HG02938 (cell line): ENCODE results near the gene RNF39.
A peak's percentile ranks its signal among the peaks of the same experiment; 100 is the strongest.
"Not testable (repeated sequence)": the region's sequence is repeated elsewhere in the genome, so short reads cannot be mapped to it uniquely, and the experiment has no call there.

ENCODE experiments used
- ATAC-seq: cut with Tn5 transposase; IDR thresholded peaks from one replicate; pipeline ENCODE4 v1.9.1; 2021; ENCODE audit warnings: mild to moderate bottlenecking, moderate library complexity; ENCODE audit not compliant: unreplicated experiment

Gene RNF39

GRCh38 chr6:30062471-30063178 is 12.9 kb downstream of the RNF39 start:
- ATAC-seq, result no peak

DNA sequence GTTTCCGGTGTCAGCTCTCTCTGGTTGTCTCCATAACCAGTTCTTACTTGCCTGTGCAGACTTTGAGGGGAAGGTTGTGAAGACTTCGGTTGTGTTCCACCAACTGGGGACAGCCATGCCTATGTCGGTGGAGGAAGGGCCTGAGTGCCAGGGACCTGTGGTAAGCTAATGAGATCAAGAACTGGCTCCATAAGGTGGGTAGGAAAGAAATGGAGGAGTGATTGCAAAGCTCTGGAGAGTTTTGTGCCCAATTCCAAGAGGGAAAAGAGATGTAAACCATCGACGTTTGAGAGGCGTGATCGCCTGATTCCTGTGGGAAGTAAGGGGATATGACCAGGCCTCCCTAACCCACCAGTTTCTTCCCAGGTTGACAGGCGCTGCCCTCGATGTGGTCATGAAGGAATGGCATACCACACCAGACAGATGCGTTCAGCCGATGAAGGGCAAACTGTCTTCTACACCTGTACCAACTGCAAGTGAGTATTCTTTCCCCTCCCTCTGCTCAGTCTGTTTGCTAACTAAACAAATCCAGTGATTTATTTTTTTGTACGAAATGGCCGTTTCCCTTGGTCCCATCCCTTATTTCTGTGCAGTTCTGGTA is 13.6 kb downstream of the RNF39 start:
- ATAC-seq, result no peak

GRCh38 chr6:30061092-30061857 is 14.3 kb downstream of the RNF39 start, which contains the start of gene POLR1H:
Gene POLR1H (plus strand): TSS chr6:30061265. CDS start chr6:30061525, 260 bp downstream.
- peak; percentile 82 for ATAC-seq

GRCh38 chr6:30060606-30061091 is 14.9 kb downstream of the RNF39 start:
- ATAC-seq, result peak; percentile 26

DNA sequence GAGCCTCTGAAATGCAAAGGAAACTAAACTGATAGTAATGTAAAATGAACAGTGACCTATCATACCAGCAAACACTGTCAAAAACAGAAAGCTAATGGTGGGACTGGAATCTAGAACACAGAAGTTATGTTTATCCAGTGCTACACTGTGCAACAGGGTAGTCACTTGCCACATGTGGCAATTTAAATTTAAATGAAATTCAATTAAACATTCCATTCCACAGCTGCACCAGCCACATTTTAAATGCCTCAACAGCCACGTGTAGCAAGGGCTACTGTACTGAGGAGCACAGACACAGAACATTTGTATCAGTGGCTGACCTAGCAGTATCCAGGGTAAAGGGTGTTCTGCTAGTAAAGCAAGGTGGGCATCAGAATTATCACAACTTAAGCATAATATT is 20.1 kb downstream of the RNF39 start:
- no peak for ATAC-seq

DNA sequence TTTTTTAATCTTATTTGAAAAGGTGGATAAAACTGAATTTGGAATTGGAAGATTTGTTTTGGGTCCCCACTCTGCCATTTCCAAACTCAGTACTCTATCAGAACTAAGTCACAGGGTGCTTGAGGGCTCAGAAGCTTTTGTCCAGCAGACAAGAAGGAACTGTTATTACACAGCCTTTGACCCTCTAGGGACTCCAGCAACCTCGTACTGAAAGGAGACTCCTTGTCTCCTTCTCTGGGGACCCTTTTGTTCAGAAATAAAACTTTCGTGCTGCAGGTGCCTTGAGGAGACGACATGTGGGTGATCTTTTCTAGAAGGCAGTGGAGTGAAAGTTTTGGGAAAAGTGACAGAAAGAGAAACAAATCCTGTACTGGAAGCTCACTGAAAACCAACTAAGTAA is 21.9 kb downstream of the RNF39 start:
- ATAC-seq, result no peak

GRCh38 chr6:30047220-30047619 is 28.3 kb downstream of the RNF39 start:
- no peak for ATAC-seq

- ATAC-seq, result no peak
Measured at GRCh38 chr6:30044630-30045029, 30.9 kb downstream of the RNF39 start.

GRCh38 chr6:30043744-30044143 is 31.8 kb downstream of the RNF39 start:
- ATAC-seq, result no peak

DNA sequence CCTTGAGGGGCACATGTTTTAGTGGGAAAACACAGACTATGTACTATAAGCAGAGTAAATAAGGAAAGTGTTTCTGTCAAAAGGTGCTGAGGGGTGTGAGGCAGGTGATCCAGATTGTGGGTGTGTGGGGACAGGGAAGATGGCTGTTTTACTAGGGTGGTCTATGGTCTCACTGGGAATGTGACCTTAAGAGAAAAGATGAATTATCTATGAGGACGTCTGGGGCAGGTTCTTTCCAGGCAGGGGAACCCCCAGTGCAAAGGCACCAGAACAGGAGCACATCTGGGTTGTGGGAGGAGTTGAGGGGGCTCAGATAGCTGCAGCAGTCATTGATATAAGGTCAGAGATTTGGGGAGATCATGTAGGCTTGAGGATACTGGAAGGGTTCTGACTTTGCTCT is 32.7 kb downstream of the RNF39 start:
- no peak for ATAC-seq

- ATAC-seq, result peak; percentile 49
Measured at GRCh38 chr6:30042476-30042875, 33.1 kb downstream of the RNF39 start.

DNA sequence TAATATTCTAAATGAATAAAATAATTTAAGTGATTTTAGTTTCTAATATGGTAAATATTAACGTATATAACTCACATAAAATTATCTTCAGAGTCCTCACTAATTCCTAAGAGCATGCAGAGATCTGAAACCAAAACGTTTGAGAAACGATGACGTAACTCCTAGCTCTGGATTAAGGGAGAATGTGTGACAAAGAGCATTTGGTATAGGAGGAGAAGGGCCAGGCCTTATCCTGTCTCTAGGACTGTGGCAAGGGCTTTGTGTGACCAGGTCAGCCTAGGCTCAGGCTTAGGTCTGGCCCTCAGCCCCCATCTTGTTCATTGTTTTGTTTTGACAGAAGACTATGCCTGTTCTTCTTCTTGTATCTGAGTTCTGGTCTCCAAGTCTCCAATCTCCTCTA is 33.7 kb downstream of the RNF39 start:
- ATAC-seq, result no peak

DNA sequence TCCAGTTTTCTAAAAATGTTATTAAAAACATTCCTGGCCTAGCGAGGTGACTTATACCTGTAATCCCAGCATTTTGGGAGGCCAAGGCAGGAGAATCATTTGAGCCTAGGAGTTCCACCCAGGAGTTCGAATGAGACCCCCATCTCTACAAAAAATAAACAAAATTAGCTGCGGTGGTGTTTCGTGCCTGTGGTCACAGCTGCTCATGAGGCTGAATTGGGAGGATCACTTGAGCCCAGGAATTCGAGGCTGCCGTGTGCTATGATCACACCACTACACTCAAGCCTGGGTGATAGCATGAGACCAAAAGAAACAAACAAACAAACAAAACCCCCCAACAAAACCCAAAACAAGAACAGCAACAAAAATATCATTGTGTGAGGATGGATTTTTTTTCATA is 34.3 kb downstream of the RNF39 start:
- ATAC-seq, result no peak

GRCh38 chr6:30037182-30037788 is 38.3 kb downstream of the RNF39 start:
- ATAC-seq, result no peak

DNA sequence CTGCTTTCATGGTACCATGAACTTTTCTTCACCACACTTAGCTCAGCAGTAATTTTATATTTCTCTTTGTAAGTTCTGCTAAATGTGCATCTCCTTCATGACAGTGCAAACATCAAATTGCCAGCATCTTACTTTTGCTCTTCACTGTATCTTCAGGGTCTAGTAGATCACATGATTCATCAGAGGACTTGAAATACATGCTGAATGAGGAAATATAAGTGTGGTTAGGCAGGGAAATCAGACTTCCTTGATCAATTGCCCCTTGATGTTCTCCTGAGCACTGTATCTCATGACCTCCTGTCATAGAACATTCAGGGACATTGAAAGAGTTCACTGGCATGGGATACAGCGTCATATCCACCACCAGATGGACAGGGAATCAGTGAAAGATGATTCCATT is 39.8 kb downstream of the RNF39 start:
- no peak for ATAC-seq

- ATAC-seq, result not testable (repeated sequence)
Measured at GRCh38 chr6:30033440-30033839, 42.1 kb downstream of the RNF39 start.

- ATAC-seq, result no peak
Measured at GRCh38 chr6:30031381-30031780, 44.2 kb downstream of the RNF39 start.

DNA sequence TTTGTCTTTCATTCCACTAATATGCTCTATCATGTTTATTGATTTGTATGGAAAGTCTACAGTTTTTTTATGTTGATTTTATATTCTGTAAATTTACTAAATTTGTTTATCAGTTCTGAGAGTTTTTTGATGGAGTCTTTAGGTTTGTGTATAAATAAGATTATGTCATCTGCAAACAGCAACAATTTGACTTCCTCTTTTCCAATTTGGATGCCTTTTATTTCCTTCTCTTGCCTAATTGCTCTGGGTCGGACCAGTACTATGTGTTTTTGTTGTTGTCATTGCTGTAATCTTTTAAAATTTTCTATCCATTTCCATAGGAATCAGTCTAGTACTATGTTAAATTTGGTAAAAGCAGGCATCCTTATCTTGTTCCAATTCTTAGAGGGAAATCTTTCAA is 46.0 kb downstream of the RNF39 start:
- no peak for ATAC-seq

DNA sequence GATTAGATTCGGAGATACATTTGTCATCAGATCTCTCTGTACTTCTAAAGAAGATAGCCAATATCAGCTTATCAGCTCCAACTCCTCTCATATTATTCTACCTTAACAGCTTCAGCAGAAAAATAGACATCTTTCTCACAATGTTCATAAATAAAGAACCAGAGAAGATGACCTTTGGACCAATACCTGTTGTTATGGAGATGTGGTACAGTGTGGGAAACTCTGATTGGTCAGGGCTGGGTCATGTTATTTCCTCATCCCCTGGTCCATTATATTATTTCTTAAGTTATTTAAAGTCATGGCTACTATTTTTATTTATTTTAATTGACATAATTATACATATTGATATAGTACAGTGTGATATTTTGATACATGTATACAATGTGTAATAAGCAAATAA is 50.4 kb downstream of the RNF39 start:
- ATAC-seq, result no peak

- ATAC-seq, result not testable (repeated sequence)
Measured at GRCh38 chr6:30022712-30023111, 52.9 kb downstream of the RNF39 start.

DNA sequence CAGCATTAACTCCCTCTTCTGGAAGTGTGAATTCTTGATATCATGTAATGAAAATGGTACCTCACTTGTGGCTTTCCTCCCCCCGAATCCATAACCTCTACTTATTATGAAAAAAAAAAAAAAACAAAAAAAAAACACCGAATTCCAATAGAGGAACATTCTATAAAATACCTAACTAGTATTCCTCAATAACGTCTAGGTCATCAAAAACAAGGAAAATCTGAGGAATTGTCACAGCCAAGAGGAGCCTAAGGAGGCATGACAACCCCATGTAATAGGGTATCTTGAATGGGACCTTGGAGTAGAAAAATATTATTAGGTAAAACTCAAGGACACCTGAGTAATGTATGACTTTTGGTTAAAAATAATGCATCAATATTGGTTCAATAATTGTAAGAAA is 53.4 kb downstream of the RNF39 start:
- no peak for ATAC-seq
